ENCODE measurements around the gene ZEB1.
"Not testable (repeated sequence)": the region's sequence is repeated elsewhere in the genome, so short reads cannot be mapped to it uniquely, and the experiment has no call there.

DNA sequence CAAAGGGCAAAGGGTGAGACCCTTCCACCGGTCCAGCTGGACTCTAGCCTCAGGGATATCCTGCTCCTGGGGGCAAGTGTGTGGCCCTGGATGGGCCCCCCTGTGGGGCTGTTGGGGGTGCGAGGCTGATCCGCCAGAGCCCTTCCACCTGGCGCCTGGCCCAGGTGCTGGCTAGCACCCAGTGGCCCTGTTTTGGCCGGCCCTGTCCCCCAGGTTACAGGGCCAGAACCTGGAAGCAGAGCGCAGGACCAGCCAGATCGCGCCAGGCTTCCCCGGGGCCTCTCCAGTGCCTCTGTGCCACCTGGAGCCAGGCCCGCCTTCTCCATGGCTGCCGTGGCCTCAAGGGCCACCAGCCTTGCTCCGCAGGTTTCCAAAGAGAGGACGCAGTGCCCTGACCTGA is 45.2 kb downstream of the ZEB1 start:
- TF ChIP-seq, protein P1, sequence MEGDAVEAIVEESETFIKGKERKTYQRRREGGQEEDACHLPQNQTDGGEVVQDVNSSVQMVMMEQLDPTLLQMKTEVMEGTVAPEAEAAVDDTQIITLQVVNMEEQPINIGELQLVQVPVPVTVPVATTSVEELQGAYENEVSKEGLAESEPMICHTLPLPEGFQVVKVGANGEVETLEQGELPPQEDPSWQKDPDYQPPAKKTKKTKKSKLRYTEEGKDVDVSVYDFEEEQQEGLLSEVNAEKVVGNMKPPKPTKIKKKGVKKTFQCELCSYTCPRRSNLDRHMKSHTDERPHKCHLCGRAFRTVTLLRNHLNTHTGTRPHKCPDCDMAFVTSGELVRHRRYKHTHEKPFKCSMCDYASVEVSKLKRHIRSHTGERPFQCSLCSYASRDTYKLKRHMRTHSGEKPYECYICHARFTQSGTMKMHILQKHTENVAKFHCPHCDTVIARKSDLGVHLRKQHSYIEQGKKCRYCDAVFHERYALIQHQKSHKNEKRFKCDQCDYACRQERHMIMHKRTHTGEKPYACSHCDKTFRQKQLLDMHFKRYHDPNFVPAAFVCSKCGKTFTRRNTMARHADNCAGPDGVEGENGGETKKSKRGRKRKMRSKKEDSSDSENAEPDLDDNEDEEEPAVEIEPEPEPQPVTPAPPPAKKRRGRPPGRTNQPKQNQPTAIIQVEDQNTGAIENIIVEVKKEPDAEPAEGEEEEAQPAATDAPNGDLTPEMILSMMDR (IDR thresholded peaks at IDR 0.05), result not testable (repeated sequence)
- not testable (repeated sequence) for TF ChIP-seq POLR2AphosphoS5 (IDR thresholded peaks at IDR 0.05)

Data from transverse colon (tissue), 4 donors.